HEK293 (cell line): ENCODE measurements around the gene PTGFRN.

ENCODE experiments used
- CTCF ChIA-PET: fragments of 350-600 bp; formaldehyde crosslinking; extraction: SDS; loops from one replicate; lab custom pipeline; 2021; ENCODE audit warnings: antibody characterized with exemption; lab: Yijun Ruan, JAX
- POLR2A ChIA-PET: fragments of 300-600 bp; formaldehyde crosslinking; extraction: SDS; loops from one replicate; lab custom pipeline; 2020; ENCODE audit warnings: antibody characterized with exemption, inconsistent platforms; lab: Yijun Ruan, JAX
- H3K27ac ChIP-seq: fragments of 200-500 bp; sonication (Bioruptor generic); 2 replicates; pipeline ENCODE4 v1.5.1; 2014; ENCODE audit warnings: low read depth, low read length, control low read depth, inconsistent platforms; ENCODE audit errors: extremely low read depth
- H3K36me3 ChIP-seq, 2 experiments: fragments of 200-500 bp in 1 of 2; sonication (Bioruptor generic) in 1 of 2; 1 replicate in 1 of 2; 2 replicates in 1 of 2; pipeline ENCODE4 v1.5.1; 2014 to 2017; ENCODE audit warnings: inconsistent platforms in 2 of 2, low read length in 2 of 2; ENCODE audit not compliant: control insufficient read depth in 2 of 2, insufficient read depth in 1 of 2
- H3K4me1 ChIP-seq: fragments of 200-500 bp; sonication (Bioruptor generic); 2 replicates; pipeline ENCODE4 v1.5.1; 2014; ENCODE audit warnings: mild to moderate bottlenecking, low read length, inconsistent platforms; ENCODE audit not compliant: control insufficient read depth, insufficient read depth
- H3K4me3 ChIP-seq: 2 replicates; pipeline ENCODE4 v1.5.1; 2011; ENCODE audit warnings: low read depth, mild to moderate bottlenecking, control low read depth, low read length, moderate library complexity
- H3K9me3 ChIP-seq: fragments of 200-500 bp; sonication (Bioruptor generic); 2 replicates; pipeline ENCODE4 v1.5.1; 2014; ENCODE audit warnings: low read depth, low read length, inconsistent platforms; ENCODE audit not compliant: control insufficient read depth, insufficient read depth
- KLF7 ChIP-seq: fragments of 450-650 bp; formaldehyde crosslinking; IDR thresholded peaks from 2 replicates; pipeline ENCODE4 v1.5.1; 2016; ENCODE audit warnings: missing biosample characterization, missing genetic modification characterization, borderline replicate concordance
- PRDM1 ChIP-seq: fragments of 450-650 bp; formaldehyde crosslinking; IDR thresholded peaks from 2 replicates; pipeline ENCODE4; 2016; ENCODE audit warnings: missing biosample characterization, missing genetic modification characterization
- SALL2 ChIP-seq: fragments of 450-650 bp; formaldehyde crosslinking; IDR thresholded peaks from 2 replicates; pipeline ENCODE4 v1.5.0; 2017; ENCODE audit warnings: missing biosample characterization, mild to moderate bottlenecking, missing genetic modification characterization, borderline replicate concordance
- TSHZ1 ChIP-seq: fragments of 450-650 bp; formaldehyde crosslinking; IDR thresholded peaks from 2 replicates; pipeline ENCODE4 v1.5.1; 2016; ENCODE audit warnings: missing biosample characterization, missing genetic modification characterization, borderline replicate concordance
- ZBTB17 ChIP-seq: fragments of 450-650 bp; formaldehyde crosslinking; IDR thresholded peaks from 2 replicates; pipeline ENCODE4 v1.5.1; 2016; ENCODE audit warnings: missing biosample characterization, missing genetic modification characterization
- ZBTB48 ChIP-seq: fragments of 450-650 bp; formaldehyde crosslinking; IDR thresholded peaks from 2 replicates; pipeline ENCODE4 v1.5.1; 2016; ENCODE audit warnings: missing biosample characterization, missing genetic modification characterization
- ZBTB8A ChIP-seq: fragments of 450-650 bp; formaldehyde crosslinking; IDR thresholded peaks from 2 replicates; pipeline ENCODE4 v1.5.1; 2016; ENCODE audit warnings: missing biosample characterization, missing genetic modification characterization
- ZFHX2 ChIP-seq: fragments of 450-650 bp; formaldehyde crosslinking; conservative IDR thresholded peaks from 2 replicates; pipeline ENCODE4 v1.5.1; 2016; ENCODE audit warnings: missing biosample characterization, missing genetic modification characterization
- ZNF146 ChIP-seq: fragments of 450-650 bp; formaldehyde crosslinking; IDR thresholded peaks from 2 replicates; pipeline ENCODE4 v1.5.1; 2016; ENCODE audit warnings: missing biosample characterization, missing genetic modification characterization
- ZNF214 ChIP-seq: fragments of 450-650 bp; formaldehyde crosslinking; IDR thresholded peaks from 2 replicates; pipeline ENCODE4 v1.5.1; 2017; ENCODE audit warnings: missing biosample characterization, mild to moderate bottlenecking, missing genetic modification characterization, borderline replicate concordance
- ZNF221 ChIP-seq: fragments of 450-650 bp; formaldehyde crosslinking; IDR thresholded peaks from 2 replicates; pipeline ENCODE4 v1.5.1; 2017; ENCODE audit warnings: missing biosample characterization, missing genetic modification characterization, borderline replicate concordance
- ZNF26 ChIP-seq: fragments of 450-650 bp; formaldehyde crosslinking; IDR thresholded peaks from 2 replicates; pipeline ENCODE4 v1.5.1; 2016; ENCODE audit warnings: missing biosample characterization, missing genetic modification characterization
- ZNF274 ChIP-seq, 2 experiments: fragments of 200-500 bp in 1 of 2; fragments of 450-650 bp in 1 of 2; sonication (Bioruptor generic) in 1 of 2; formaldehyde crosslinking in 1 of 2; IDR thresholded peaks; 2 replicates each; pipeline versions ENCODE4 v1.5.1 to v1.6.1; 2014 to 2016; ENCODE audit warnings: borderline replicate concordance in 1 of 2, inconsistent platforms in 1 of 2, low read length in 1 of 2, missing biosample characterization in 1 of 2, missing genetic modification characterization in 1 of 2
- ZNF398 ChIP-seq: fragments of 450-650 bp; formaldehyde crosslinking; IDR thresholded peaks from 2 replicates; pipeline ENCODE4 v1.5.1; 2017; ENCODE audit warnings: missing biosample characterization, missing genetic modification characterization
- ZNF544 ChIP-seq: fragments of 450-650 bp; formaldehyde crosslinking; IDR thresholded peaks from 2 replicates; pipeline ENCODE4 v1.5.0; 2017; ENCODE audit warnings: missing biosample characterization, missing genetic modification characterization

Gene PTGFRN

GRCh38 chr1:116914667-116915066, 5.0 kb downstream of the PTGFRN start (continued):
- TF ChIP-seq SALL2 (tag by site-specific recombination): no peak

GRCh38 chr1:116915086-116915661, 5.5 kb downstream of the PTGFRN start:
- TF ChIP-seq PRDM1 (0 out of 2 replicates have a peak, but pooled peaks have one; percentile 24), ZNF221 (no peak)
- no peak overlapping the region for H3K4me3 ChIP-seq
- H3K9me3 ChIP-seq: no peaks in the 10 kb centered on the region
- H3K4me1 ChIP-seq: peaks cover 5% of the 10 kb centered on the region; the same call in 1 of the 2 replicates
- ChIA-PET POLR2A (no interaction called here), CTCF (interaction anchor here (0.9 to 1.4 kb wide), 3 partner anchors 10 to 178 kb away, joined by 3 to 7 read pairs (median 4); no protein-coding TSS in a partner anchor)
- H3K36me3 ChIP-seq: no peaks in the 10 kb centered on the region
- H3K27ac ChIP-seq: no peak overlapping the region

- ChIA-PET POLR2A (no interaction called here), CTCF (no interaction called here)
- Histone ChIP-seq H3K9me3 (no peaks in the 10 kb centered on the region), H3K4me3 (no peak overlapping the region), H3K36me3 (no peaks in the 10 kb centered on the region), H3K4me1 (peaks cover 5% of the 10 kb centered on the region; the same call in 1 of the 2 replicates), H3K27ac (no peak overlapping the region)
- TF ChIP-seq ZNF146: no peak
- no peak for TF ChIP-seq ZNF398 (tag by site-specific recombination)
- no peak for TF ChIP-seq ZBTB8A
Measured at GRCh38 chr1:116916002-116916401, 6.3 kb downstream of the PTGFRN start.

- H3K4me1 ChIP-seq: peaks cover under 1% of the 10 kb centered on the region; the same call in 1 of the 2 replicates
- H3K27ac ChIP-seq: no peak overlapping the region
- ChIA-PET CTCF (interaction anchor here (1.0 kb wide), 1 partner anchor 39 kb away, joined by 7 read pairs; no protein-coding TSS in a partner anchor), POLR2A (no interaction called here)
- TF ChIP-seq ZFHX2 (peak; percentile 50), ZNF544 (tag by site-specific recombination) (no peak), ZBTB48 (tag by site-specific recombination) (0 out of 2 replicates have a peak, but pooled peaks have one; percentile 11), ZBTB17 (tag by site-specific recombination) (no peak), ZNF274 (IDR thresholded peaks at IDR 0.05; ENCODE audit: low read length) (no peak), ZNF274 (tag by site-specific recombination; IDR thresholded peaks at IDR 0.05; ENCODE audit: borderline replicate concordance) (no peak)
- no peak overlapping the region for H3K4me3 ChIP-seq
- no peaks in the 10 kb centered on the region for H3K36me3 ChIP-seq
- H3K9me3 ChIP-seq: no peaks in the 10 kb centered on the region
Measured at GRCh38 chr1:116916533-116917445, 7.1 kb downstream of the PTGFRN start.

- H3K4me1 ChIP-seq: no peaks in the 10 kb centered on the region
- H3K36me3 ChIP-seq: peaks cover 0 to 5% of the 10 kb centered on the region in 2 experiments; a peak in 1 of 3 replicates
- H3K4me3 ChIP-seq: no peak overlapping the region
- H3K9me3 ChIP-seq: no peaks in the 10 kb centered on the region
- H3K27ac ChIP-seq: no peak overlapping the region
- CTCF ChIA-PET: interaction anchor here (0.7 kb wide), 1 partner anchor 10 kb away, joined by 3 read pairs; no protein-coding TSS in a partner anchor
- POLR2A ChIA-PET: no interaction called here
- TF ChIP-seq TSHZ1 (tag by site-specific recombination): no peak
- no peak for TF ChIP-seq ZNF214
- TF ChIP-seq KLF7 (tag by site-specific recombination): no peak
- no peak for TF ChIP-seq ZNF26 (tag by site-specific recombination)
Measured at GRCh38 chr1:116918714-116919357, 9.1 kb downstream of the PTGFRN start.
